CD14-positive monocyte (primary cell): ENCODE measurements around the gene DCTD. TPM values are rescaled to one million over a fixed set of nuclear protein-coding genes. Genes with fewer than 3 reads are reported as not detected.

Experiments
- DNase-seq, 3 donors: peaks; one replicate each; pipeline ENCODE4 v3.0.0-alpha.2; 2011 to 2022
- H2AFZ ChIP-seq: 2 replicates; pipeline ENCODE4 v1.6.0; 2012; ENCODE audit warnings: mild to moderate bottlenecking, low read depth, low read length, inconsistent platforms; ENCODE audit not compliant: insufficient read depth, poor library complexity, severe bottlenecking
- H3K27ac ChIP-seq, 2 donors: 1 replicate in 1 of 2; 2 replicates in 1 of 2; pipeline ENCODE4 v1.5.1; 2012 to 2013; ENCODE audit warnings: low read length in 2 of 2, control low read depth in 1 of 2, inconsistent platforms in 1 of 2, low read depth in 1 of 2, mild to moderate bottlenecking in 1 of 2
- H3K27me3 ChIP-seq, 2 donors: one replicate each; pipeline versions ENCODE4 v1.6.0 to v1.6.1; 2011 to 2013; ENCODE audit warnings: low read length in 2 of 2; ENCODE audit not compliant: control insufficient read depth in 2 of 2, insufficient read depth in 2 of 2
- H3K36me3 ChIP-seq, 2 donors: replicated peaks in 1 of 2; 1 replicate in 1 of 2; 2 replicates in 1 of 2; pipeline versions ENCODE4 v1.5.1 to v1.6.1; 2012 to 2013; ENCODE audit warnings: low read length in 2 of 2, control low read depth in 1 of 2, inconsistent platforms in 1 of 2, mild to moderate bottlenecking in 1 of 2; ENCODE audit not compliant: insufficient read depth in 2 of 2, control insufficient read depth in 1 of 2
- H3K4me1 ChIP-seq, 2 donors: 1 replicate in 1 of 2; 2 replicates in 1 of 2; pipeline versions ENCODE4 v1.5.1 to v1.6.1; 2012 to 2013; ENCODE audit warnings: low read length in 2 of 2, control low read depth in 1 of 2, inconsistent platforms in 1 of 2, mild to moderate bottlenecking in 1 of 2, moderate library complexity in 1 of 2; ENCODE audit not compliant: insufficient read depth in 2 of 2, control insufficient read depth in 1 of 2
- H3K4me2 ChIP-seq: replicated peaks from 2 replicates; pipeline ENCODE3; 2012; ENCODE audit warnings: low read length, moderate library complexity, mild to moderate bottlenecking; ENCODE audit not compliant: poor library complexity, severe bottlenecking; ENCODE audit errors: extremely low read depth
- H3K4me3 ChIP-seq, 3 experiments: fragments of 200-600 bp in 1 of 3; sonication (generic) in 1 of 3; replicated peaks in 1 of 3; 1 replicate in 2 of 3; 2 replicates in 1 of 3; pipeline ENCODE4 v1.5.1; 2011 to 2013; ENCODE audit warnings: low read length in 3 of 3, mild to moderate bottlenecking in 3 of 3, control low read depth in 2 of 3, low read depth in 2 of 3, inconsistent platforms in 1 of 3, moderate library complexity in 1 of 3
- H3K79me2 ChIP-seq: 2 replicates; pipeline ENCODE4 v1.6.0; 2012; ENCODE audit warnings: mild to moderate bottlenecking, control low read depth, inconsistent platforms, low read length, moderate library complexity; ENCODE audit not compliant: insufficient read depth
- H3K9ac ChIP-seq: 2 replicates; pipeline ENCODE4 v1.6.0; 2017; ENCODE audit warnings: low read length, mild to moderate bottlenecking; ENCODE audit not compliant: insufficient read depth, poor library complexity, severe bottlenecking
- H3K9me3 ChIP-seq, 2 donors: replicated peaks in 1 of 2; 1 replicate in 1 of 2; 2 replicates in 1 of 2; pipeline versions ENCODE4 v1.5.1 to v1.6.1; 2012 to 2013; ENCODE audit warnings: low read length in 2 of 2, control low read depth in 1 of 2; ENCODE audit not compliant: control insufficient read depth in 1 of 2, insufficient read depth in 1 of 2
- H4K20me1 ChIP-seq: 2 replicates; pipeline ENCODE4 v1.6.0; 2012; ENCODE audit warnings: mild to moderate bottlenecking, low read length, control low read depth, moderate library complexity; ENCODE audit not compliant: insufficient read depth
- H3K27ac Mint-ChIP-seq, 7 donors: one replicate each; pipeline ENCODE4 v1.8.0; 2020; ENCODE audit warnings: mild to moderate bottlenecking in 7 of 7, mixed read lengths in 7 of 7, moderate library complexity in 6 of 7, inconsistent platforms in 2 of 7
- H3K27me3 Mint-ChIP-seq, 3 donors: one replicate each; pipeline ENCODE4 v1.8.0; 2021 to 2022; ENCODE audit warnings: low read depth in 3 of 3, mild to moderate bottlenecking in 3 of 3, mixed read lengths in 3 of 3, moderate library complexity in 3 of 3, inconsistent platforms in 1 of 3
- H3K36me3 Mint-ChIP-seq, 2 donors: one replicate each; pipeline ENCODE4 v1.8.0; 2020; ENCODE audit warnings: mixed read lengths in 2 of 2, inconsistent platforms in 1 of 2, mild to moderate bottlenecking in 1 of 2
- H3K4me1 Mint-ChIP-seq: one replicate; pipeline ENCODE4 v1.8.0; 2020; ENCODE audit warnings: mild to moderate bottlenecking, mixed read lengths
- H3K4me3 Mint-ChIP-seq, 2 donors: one replicate each; pipeline ENCODE4 v1.8.0; 2020; ENCODE audit warnings: mild to moderate bottlenecking in 2 of 2, mixed read lengths in 2 of 2, moderate library complexity in 1 of 2
- H3K9me3 Mint-ChIP-seq, 7 donors: one replicate each; pipeline ENCODE4 v1.8.0; 2020 to 2022; ENCODE audit warnings: mixed read lengths in 7 of 7, mild to moderate bottlenecking in 6 of 7, moderate library complexity in 6 of 7, inconsistent platforms in 2 of 7
- CTCF ChIP-seq: fragments of 200-600 bp; IDR thresholded peaks from one replicate; pipeline ENCODE4 v1.8.0; 2022; ENCODE audit warnings: antibody characterized with exemption, mild to moderate bottlenecking
- WGBS: methylation state at CpG from one replicate; pipeline ENCODE4 v1.1.5; 2013; ENCODE audit warnings: missing lambda C conversion rate; ENCODE audit not compliant: insufficient coverage; 5-methylcytosine and 5-hydroxymethylcytosine counted together
- intact Hi-C, 2 donors: fragments of 100-400 bp; cut with micrococcal nuclease; formaldehyde crosslinking; loops; one replicate each; pipeline versions ENCODE4 v1.15.0 to v1.15.1; 2023
- polyA plus RNA-seq, 3 donors: library from polyadenylated mRNA; depleted of rRNA in 1 of 3; unstranded in 2 of 3; stranded (reverse) in 1 of 3; fragments of 300-500 nt in 2 of 3; fragments of >200 nt in 1 of 3; fragmentation: Illumina TruSeq in 2 of 3; gene quantifications; 1 replicate in 2 of 3; 2 replicates in 1 of 3; pipeline ENCODE4 v1.2.3, GENCODE V29; 2012 to 2021

Gene DCTD
- polyA plus RNA-seq, 3 donors = 45.8 to 49.9 (median 47.8) TPM

- H3K36me3 ChIP-seq = no peaks in the 10 kb centered on the region
- DNase-seq = no peak
- no peak overlapping the region for H3K4me3 Mint-ChIP-seq
- no peak overlapping the region for H3K9ac ChIP-seq
- H3K27ac ChIP-seq = no peak overlapping the region
- H2AFZ ChIP-seq = no peak overlapping the region
- peaks cover 0 to 7% (median 6%) of the 10 kb centered on the region in 3 donors for H3K27me3 Mint-ChIP-seq
- no peak overlapping the region for H3K4me2 ChIP-seq
- no peaks in the 10 kb centered on the region for H3K27me3 ChIP-seq
- no peaks in the 10 kb centered on the region for H3K9me3 Mint-ChIP-seq
- peaks cover 0 to 3% of the 10 kb centered on the region in 2 donors for H3K36me3 Mint-ChIP-seq
- no peaks in the 10 kb centered on the region for H3K9me3 ChIP-seq
- 89% methylated on average over 4 of the region's 5 CpGs for WGBS
- intact Hi-C loops = no loop called here
- TF ChIP-seq CTCF = no peak
- H3K79me2 ChIP-seq = no peaks in the 10 kb centered on the region
- peaks cover 8% of the 10 kb centered on the region for H3K4me1 Mint-ChIP-seq
- H3K4me1 ChIP-seq = peaks cover 9 to 11% of the 10 kb centered on the region in 2 donors
- H3K4me3 ChIP-seq = no peak overlapping the region
- H4K20me1 ChIP-seq = no peaks in the 10 kb centered on the region
- H3K27ac Mint-ChIP-seq = no peak overlapping the region
Observed at GRCh38 chr4:182923366-182923765, 6.2 kb upstream of the DCTD start.

GRCh38 chr4:182922501-182923284 lies 5.5 kb upstream of the DCTD start:
- H3K9me3 ChIP-seq = no peaks in the 10 kb centered on the region
- TF ChIP-seq CTCF = no peak
- peaks cover 14% of the 10 kb centered on the region for H3K4me1 Mint-ChIP-seq
- H3K4me3 Mint-ChIP-seq = no peak overlapping the region
- peaks cover 0 to 3% of the 10 kb centered on the region in 2 donors for H3K36me3 Mint-ChIP-seq
- 100% methylated on average over 3 of the region's 13 CpGs for WGBS
- H3K4me3 ChIP-seq = no peak overlapping the region
- H3K27me3 Mint-ChIP-seq = peaks cover 0 to 7% (median 6%) of the 10 kb centered on the region in 3 donors
- no peak overlapping the region for H3K4me2 ChIP-seq
- no peak overlapping the region for H3K9ac ChIP-seq
- no peak overlapping the region for H3K27ac Mint-ChIP-seq
- no peaks in the 10 kb centered on the region for H3K27me3 ChIP-seq
- H4K20me1 ChIP-seq = no peaks in the 10 kb centered on the region
- intact Hi-C loops = no loop called here
- H3K4me1 ChIP-seq = peaks cover 15 to 17% of the 10 kb centered on the region in 2 donors
- DNase-seq = no peak
- H3K36me3 ChIP-seq = no peaks in the 10 kb centered on the region
- no peak overlapping the region for H3K27ac ChIP-seq
- no peaks in the 10 kb centered on the region for H3K9me3 Mint-ChIP-seq
- H3K79me2 ChIP-seq = no peaks in the 10 kb centered on the region
- H2AFZ ChIP-seq = no peak overlapping the region
